22Rv1 (cell line): ENCODE data around the gene ABCC6.
"Not testable (repeated sequence)": the region's sequence is repeated elsewhere in the genome, so short reads cannot be mapped to it uniquely, and the experiment has no call there.

ENCODE experiments used
- H3K27ac ChIP-seq: fragments of 450-650 bp; 2 replicates; pipeline ENCODE4 v1.5.1; 2017
- ZFX ChIP-seq: fragments of 450-650 bp; IDR thresholded peaks from 2 replicates; pipeline ENCODE4 v1.6.1; 2017; ENCODE audit warnings: antibody characterized with exemption, borderline replicate concordance
- TF ChIP-seq, protein P1 (sequence below): fragments of 450-650 bp; IDR thresholded peaks from 2 replicates; pipeline ENCODE4 v1.5.1; 2017; ENCODE audit warnings: mild to moderate bottlenecking

The ABCC6 gene

DNA sequence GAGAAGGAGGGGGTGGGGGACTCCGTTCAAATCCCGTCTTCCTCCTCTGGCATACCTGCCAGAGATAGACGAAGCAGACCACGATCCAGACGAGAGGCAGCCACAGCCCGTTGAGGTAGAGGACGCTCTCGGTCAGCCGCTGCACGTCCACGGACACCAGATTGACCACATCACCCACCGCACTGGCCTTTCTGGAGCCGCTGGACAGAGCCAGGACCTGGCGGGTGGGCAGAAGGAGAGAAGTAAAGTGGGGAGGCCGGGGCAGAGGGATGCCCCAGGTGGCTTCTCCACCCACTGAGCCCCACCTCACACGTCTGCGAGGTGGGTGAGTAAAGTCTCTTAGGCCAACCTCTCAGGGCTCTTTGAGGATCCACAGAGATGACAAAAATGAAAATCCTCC is 25.3 kb downstream of the ABCC6 start:
- H3K27ac ChIP-seq: no peak overlapping the region
- no peak for TF ChIP-seq ZFX
- TF ChIP-seq, protein P1, sequence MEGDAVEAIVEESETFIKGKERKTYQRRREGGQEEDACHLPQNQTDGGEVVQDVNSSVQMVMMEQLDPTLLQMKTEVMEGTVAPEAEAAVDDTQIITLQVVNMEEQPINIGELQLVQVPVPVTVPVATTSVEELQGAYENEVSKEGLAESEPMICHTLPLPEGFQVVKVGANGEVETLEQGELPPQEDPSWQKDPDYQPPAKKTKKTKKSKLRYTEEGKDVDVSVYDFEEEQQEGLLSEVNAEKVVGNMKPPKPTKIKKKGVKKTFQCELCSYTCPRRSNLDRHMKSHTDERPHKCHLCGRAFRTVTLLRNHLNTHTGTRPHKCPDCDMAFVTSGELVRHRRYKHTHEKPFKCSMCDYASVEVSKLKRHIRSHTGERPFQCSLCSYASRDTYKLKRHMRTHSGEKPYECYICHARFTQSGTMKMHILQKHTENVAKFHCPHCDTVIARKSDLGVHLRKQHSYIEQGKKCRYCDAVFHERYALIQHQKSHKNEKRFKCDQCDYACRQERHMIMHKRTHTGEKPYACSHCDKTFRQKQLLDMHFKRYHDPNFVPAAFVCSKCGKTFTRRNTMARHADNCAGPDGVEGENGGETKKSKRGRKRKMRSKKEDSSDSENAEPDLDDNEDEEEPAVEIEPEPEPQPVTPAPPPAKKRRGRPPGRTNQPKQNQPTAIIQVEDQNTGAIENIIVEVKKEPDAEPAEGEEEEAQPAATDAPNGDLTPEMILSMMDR: no peak

DNA sequence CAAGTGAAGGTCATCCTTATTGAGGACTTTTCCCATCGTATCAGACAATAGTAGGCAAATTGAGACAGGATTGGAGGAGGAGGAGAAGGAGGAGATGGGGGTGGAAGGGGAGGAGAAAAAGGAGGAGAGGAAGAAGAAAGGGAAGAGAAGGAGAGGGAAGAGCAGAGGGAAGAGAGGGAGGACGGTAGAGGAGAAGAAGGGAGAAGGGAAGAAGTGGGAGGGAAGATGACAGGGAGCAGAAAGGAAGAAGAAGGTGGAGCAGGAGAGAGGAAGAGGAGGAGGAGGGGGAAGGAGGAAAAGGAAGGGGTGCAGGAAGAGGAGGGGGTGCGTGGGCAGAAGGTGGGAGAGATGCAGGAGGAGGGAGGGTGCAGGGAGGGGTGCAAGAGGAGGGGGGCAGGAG is 26.0 kb downstream of the ABCC6 start:
- no peak for TF ChIP-seq ZFX
- H3K27ac ChIP-seq: no peak overlapping the region

DNA sequence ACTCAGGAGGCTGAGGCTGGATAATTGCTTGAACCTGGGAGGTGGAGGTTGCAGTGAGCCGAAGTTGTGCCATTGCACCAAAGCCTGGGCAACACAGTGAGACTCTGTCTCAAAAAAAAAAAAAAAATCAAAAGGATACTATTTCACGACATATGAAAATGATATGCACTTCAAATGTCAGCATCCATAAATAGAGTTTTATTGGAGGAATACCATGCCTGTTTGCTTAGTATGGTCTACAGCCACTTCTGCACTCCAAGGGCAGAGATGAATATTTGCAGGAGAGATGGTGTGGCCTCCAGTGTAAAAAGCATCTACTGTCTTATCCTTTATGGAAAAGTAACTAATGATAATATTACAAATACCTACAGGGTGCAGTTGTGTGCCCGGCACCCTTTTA is 27.2 kb downstream of the ABCC6 start:
- H3K27ac ChIP-seq: no peak overlapping the region
- TF ChIP-seq, protein P1: no peak
- no peak for TF ChIP-seq ZFX

GRCh38 chr16:16191493-16192167 is 31.7 kb downstream of the ABCC6 start:
- TF ChIP-seq, protein P1: no peak
- TF ChIP-seq ZFX: no peak
- no peak overlapping the region for H3K27ac ChIP-seq

DNA sequence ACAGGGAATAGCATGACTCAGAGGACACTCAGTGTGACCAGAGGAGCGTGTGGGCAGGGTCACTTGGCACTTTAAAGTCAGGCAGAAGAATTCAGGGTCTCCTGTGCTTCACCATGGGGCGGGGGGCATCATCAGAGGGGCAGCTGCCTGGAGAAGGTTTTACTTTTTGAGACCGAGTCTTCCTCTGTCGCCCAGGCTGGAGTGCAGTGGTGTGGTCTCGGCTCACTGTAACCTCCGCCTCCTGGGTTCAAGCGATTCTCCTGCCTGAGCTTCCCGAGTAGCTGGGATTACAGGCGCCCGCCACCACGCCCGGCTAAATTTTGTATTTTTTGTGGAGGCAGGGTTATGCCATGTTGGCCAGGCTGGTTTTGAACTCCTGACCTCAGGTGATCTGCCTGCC is 32.3 kb downstream of the ABCC6 start:
- not testable (repeated sequence) for H3K27ac ChIP-seq

DNA sequence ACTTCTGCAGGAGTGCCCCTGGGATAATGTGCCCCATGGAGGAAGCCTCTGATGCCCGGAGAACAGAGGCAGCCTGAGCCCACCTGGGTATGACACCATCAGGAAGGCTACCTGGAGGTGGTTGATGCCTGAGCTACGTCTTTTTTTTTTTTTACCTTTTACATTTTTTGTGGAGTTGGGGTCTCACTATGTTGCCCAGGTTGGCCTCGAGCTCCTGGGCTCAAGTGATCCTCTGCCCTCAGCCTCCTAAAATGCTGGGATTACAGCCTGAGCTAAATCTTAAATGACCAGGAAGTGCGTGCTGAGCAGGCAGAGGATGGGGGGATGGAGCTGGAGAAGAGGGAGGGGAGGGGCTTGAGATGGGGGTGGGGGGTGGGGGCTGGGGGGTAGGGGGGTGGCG is 32.7 kb downstream of the ABCC6 start:
- TF ChIP-seq, protein P1: no peak
- no peak for TF ChIP-seq ZFX
- H3K27ac ChIP-seq: no peak overlapping the region

- no peak overlapping the region for H3K27ac ChIP-seq
- TF ChIP-seq, protein P1: no peak
- no peak for TF ChIP-seq ZFX
These were observed 33.5 kb downstream of the ABCC6 start for GRCh38 chr16:16189842-16190241.

DNA sequence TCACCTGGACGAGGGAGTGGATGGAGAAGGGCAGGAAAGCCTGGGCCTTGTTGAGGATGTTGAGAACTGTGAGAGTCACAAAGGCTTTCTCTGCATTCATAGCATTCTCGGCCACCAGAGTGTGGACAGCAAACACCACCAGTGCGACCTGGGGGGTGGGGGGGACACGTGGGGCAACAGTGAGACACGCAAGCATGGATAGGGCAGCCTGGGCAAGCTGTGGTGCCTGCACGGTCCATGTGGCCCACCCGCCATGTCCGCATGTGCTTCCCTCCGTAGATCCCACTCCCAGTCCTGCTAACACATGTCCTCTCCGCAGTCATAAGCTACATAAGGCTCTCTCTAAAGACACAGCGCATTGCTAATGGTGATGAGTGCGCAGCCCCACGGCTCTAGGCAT is 34.5 kb downstream of the ABCC6 start:
- TF ChIP-seq, protein P1: no peak
- no peak for TF ChIP-seq ZFX
- H3K27ac ChIP-seq: no peak overlapping the region
